Suprapubic skin (tissue), 4 donors: ENCODE data around the gene PYGO2.

ENCODE experiments used
- EP300 ChIP-seq: sonication (generic); formaldehyde crosslinking; IDR thresholded peaks from one replicate; pipeline ENCODE4 v1.6.1; 2017; ENCODE audit warnings: antibody characterized with exemption
- POLR2A ChIP-seq, 2 donors: fragments of 450-650 bp; IDR thresholded peaks; one replicate each; pipeline ENCODE4 v1.6.1; 2017; ENCODE audit warnings: antibody characterized with exemption in 2 of 2, mild to moderate bottlenecking in 2 of 2, moderate library complexity in 2 of 2
- POLR2AphosphoS5 ChIP-seq, 3 donors: sonication (generic); formaldehyde crosslinking; IDR thresholded peaks; one replicate each; pipeline ENCODE4 v1.6.1; 2017; ENCODE audit warnings: antibody characterized with exemption in 3 of 3
- TF ChIP-seq, protein P1 (sequence below), 2 donors: fragments of 200-600 bp in 1 of 2; fragments of 450-650 bp in 1 of 2; sonication (generic) in 1 of 2; IDR thresholded peaks; one replicate each; pipeline ENCODE4 v1.5.1; 2016 to 2019; ENCODE audit warnings: antibody characterized with exemption in 2 of 2, mild to moderate bottlenecking in 1 of 2, moderate library complexity in 1 of 2

DNA sequence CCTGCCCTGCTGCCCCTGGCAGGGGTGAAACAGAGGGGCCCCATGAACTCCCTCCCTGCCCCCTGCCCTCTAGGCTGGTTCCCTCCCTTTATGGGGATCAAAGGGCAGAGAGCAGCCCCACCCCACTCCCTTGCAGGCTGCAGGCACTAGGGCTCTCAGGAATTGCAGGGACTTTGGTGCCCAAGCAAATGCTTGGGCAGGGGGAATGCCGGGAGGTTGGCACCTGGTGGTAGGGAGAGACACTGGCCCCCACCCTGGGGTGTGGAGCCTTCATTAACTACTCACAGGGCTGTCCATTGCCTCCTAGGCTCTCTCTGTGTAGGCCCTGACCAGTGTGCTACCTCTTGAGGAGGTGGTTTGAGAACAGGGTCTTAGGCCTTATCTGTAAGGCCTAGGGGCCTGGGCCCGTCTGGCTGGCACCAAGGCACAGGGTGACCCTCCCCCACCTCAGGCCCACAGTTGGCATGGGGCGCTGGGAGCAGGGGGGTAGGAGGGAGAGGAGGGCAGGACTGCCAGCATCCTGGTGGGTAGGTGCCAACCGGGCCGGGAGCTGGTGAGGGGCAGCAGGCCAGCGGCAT lies 45.8 kb upstream of the PYGO2 start:
- TF ChIP-seq, protein P1, sequence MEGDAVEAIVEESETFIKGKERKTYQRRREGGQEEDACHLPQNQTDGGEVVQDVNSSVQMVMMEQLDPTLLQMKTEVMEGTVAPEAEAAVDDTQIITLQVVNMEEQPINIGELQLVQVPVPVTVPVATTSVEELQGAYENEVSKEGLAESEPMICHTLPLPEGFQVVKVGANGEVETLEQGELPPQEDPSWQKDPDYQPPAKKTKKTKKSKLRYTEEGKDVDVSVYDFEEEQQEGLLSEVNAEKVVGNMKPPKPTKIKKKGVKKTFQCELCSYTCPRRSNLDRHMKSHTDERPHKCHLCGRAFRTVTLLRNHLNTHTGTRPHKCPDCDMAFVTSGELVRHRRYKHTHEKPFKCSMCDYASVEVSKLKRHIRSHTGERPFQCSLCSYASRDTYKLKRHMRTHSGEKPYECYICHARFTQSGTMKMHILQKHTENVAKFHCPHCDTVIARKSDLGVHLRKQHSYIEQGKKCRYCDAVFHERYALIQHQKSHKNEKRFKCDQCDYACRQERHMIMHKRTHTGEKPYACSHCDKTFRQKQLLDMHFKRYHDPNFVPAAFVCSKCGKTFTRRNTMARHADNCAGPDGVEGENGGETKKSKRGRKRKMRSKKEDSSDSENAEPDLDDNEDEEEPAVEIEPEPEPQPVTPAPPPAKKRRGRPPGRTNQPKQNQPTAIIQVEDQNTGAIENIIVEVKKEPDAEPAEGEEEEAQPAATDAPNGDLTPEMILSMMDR (IDR thresholded peaks at IDR 0.05): no peak
- TF ChIP-seq POLR2A (IDR thresholded peaks at IDR 0.05) (no peak), POLR2AphosphoS5 (IDR thresholded peaks at IDR 0.05) (no peak), EP300 (no peak)
